SU-DHL-6 (cell line): ENCODE data around the gene INVS.

Source experiments
- EZH2phosphoT487 ChIP-seq: fragments of 200-600 bp; sonication (generic), shearing (Covaris generic); conservative IDR thresholded peaks from 2 replicates; pipeline ENCODE4 v1.6.1; 2018; ENCODE audit warnings: mild to moderate bottlenecking, antibody characterized with exemption, low read length, moderate library complexity, mixed read lengths
- TF ChIP-seq, protein P1 (sequence below): fragments of 200-600 bp; sonication (generic); IDR thresholded peaks from one replicate; pipeline ENCODE4 v1.5.1; 2017; ENCODE audit warnings: antibody characterized with exemption, mild to moderate bottlenecking, low read length, moderate library complexity; ENCODE audit not compliant: insufficient read depth, poor library complexity, severe bottlenecking

DNA sequence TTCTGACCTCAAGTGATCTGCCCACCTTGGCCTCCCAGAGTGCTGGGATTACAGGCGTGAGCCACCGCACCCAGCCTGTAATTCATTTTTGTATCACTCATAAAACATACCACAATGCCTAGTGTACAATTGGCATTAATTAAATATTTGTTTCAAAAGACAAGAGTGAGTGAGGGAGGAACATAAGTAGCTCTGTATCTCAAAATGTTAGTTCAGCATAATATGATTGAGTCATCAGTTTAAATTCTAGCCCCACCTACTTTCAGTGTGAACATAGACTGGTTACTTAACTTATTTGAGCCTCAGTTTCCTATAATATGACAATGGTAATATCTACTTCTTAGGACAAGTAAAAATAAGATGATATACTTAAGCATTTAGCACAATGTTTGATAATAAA, 26.9 kb downstream of the INVS start:
- TF ChIP-seq, protein P1, sequence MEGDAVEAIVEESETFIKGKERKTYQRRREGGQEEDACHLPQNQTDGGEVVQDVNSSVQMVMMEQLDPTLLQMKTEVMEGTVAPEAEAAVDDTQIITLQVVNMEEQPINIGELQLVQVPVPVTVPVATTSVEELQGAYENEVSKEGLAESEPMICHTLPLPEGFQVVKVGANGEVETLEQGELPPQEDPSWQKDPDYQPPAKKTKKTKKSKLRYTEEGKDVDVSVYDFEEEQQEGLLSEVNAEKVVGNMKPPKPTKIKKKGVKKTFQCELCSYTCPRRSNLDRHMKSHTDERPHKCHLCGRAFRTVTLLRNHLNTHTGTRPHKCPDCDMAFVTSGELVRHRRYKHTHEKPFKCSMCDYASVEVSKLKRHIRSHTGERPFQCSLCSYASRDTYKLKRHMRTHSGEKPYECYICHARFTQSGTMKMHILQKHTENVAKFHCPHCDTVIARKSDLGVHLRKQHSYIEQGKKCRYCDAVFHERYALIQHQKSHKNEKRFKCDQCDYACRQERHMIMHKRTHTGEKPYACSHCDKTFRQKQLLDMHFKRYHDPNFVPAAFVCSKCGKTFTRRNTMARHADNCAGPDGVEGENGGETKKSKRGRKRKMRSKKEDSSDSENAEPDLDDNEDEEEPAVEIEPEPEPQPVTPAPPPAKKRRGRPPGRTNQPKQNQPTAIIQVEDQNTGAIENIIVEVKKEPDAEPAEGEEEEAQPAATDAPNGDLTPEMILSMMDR = no peak
- no peak for TF ChIP-seq EZH2phosphoT487
